IMR-90 (cell line): ENCODE data around the gene SLC39A5. TPM values are rescaled to one million over a fixed set of nuclear protein-coding genes. Genes with fewer than 3 reads are reported as not detected.
A peak's percentile ranks its signal among the peaks of the same experiment; 100 is the strongest.

Source experiments
- ATAC-seq: fragments of 200-7000 bp; cut with Tn5 transposase; 2 replicates; pipeline ENCODE4 v1.9.1; 2020; ENCODE audit warnings: low read depth, mild to moderate bottlenecking, moderate library complexity
- BruUV-seq: library from RNA; stranded (reverse); fragments of 400-500 nt; replicated peaks from 2 replicates; lab custom pipeline; 2021; lab: Mats Ljungman, UMichigan
- CTCF ChIA-PET: fragments of 300-600 bp; formaldehyde crosslinking; extraction: SDS; loops from one replicate; lab custom pipeline; 2021; ENCODE audit warnings: antibody characterized with exemption; lab: Yijun Ruan, JAX
- POLR2A ChIA-PET: fragments of 300-600 bp; sonication (Branson Sonifier 250); formaldehyde crosslinking; loops from one replicate; lab custom pipeline; 2022; ENCODE audit warnings: antibody characterized with exemption; ENCODE audit not compliant: unreplicated experiment; lab: Charles Lee
- DNase-seq: peaks from one replicate; pipeline ENCODE4 v3.0.0; 2013
- H2AFZ ChIP-seq: replicated peaks from 2 replicates; pipeline ENCODE3; 2013; ENCODE audit warnings: low read length, mild to moderate bottlenecking; ENCODE audit not compliant: poor library complexity
- H2AK5ac ChIP-seq: 2 replicates; pipeline ENCODE4 v1.6.1; 2013; ENCODE audit warnings: low read depth, low read length, inconsistent platforms
- H2AK9ac ChIP-seq: replicated peaks from 2 replicates; pipeline ENCODE3; 2013; ENCODE audit warnings: mild to moderate bottlenecking, low read depth, low read length, moderate library complexity; ENCODE audit not compliant: poor library complexity
- H2BK120ac ChIP-seq: 2 replicates; pipeline ENCODE4 v1.6.1; 2013; ENCODE audit warnings: low read depth, low read length, inconsistent platforms
- H2BK15ac ChIP-seq: 3 replicates; pipeline ENCODE4 v1.6.1; 2013; ENCODE audit warnings: low read depth, low read length, inconsistent platforms
- H2BK20ac ChIP-seq: 2 replicates; pipeline ENCODE4 v1.6.1; 2013; ENCODE audit warnings: low read depth, mild to moderate bottlenecking, inconsistent platforms, low read length, moderate library complexity
- H2BK5ac ChIP-seq: 2 replicates; pipeline ENCODE4 v1.6.1; 2013; ENCODE audit warnings: mild to moderate bottlenecking, low read depth, low read length, inconsistent platforms; ENCODE audit not compliant: poor library complexity, severe bottlenecking
- H3K14ac ChIP-seq: replicated peaks from 2 replicates; pipeline ENCODE4 v1.6.1; 2013; ENCODE audit warnings: low read depth, low read length, inconsistent platforms
- H3K18ac ChIP-seq: 2 replicates; pipeline ENCODE4 v1.6.1; 2013; ENCODE audit warnings: low read depth, low read length, control low read depth
- H3K23ac ChIP-seq: 2 replicates; pipeline ENCODE4 v1.6.1; 2013; ENCODE audit warnings: low read depth, low read length, inconsistent platforms
- H3K27ac ChIP-seq: 2 replicates; pipeline ENCODE4 v1.5.1; 2013; ENCODE audit warnings: mild to moderate bottlenecking, control low read depth, low read length; ENCODE audit not compliant: insufficient read depth
- H3K27me3 ChIP-seq: 2 replicates; pipeline ENCODE4 v1.6.1; 2013; ENCODE audit warnings: low read length; ENCODE audit not compliant: control insufficient read depth, insufficient read depth
- H3K36me3 ChIP-seq: 2 replicates; pipeline ENCODE4 v1.6.1; 2013; ENCODE audit warnings: low read length, mixed read lengths; ENCODE audit not compliant: control insufficient read depth, insufficient read depth
- H3K4ac ChIP-seq: 2 replicates; pipeline ENCODE4 v1.6.1; 2013; ENCODE audit warnings: low read depth, low read length, inconsistent platforms
- H3K4me1 ChIP-seq: 2 replicates; pipeline ENCODE4 v1.6.1; 2013; ENCODE audit warnings: low read length, mixed read lengths; ENCODE audit not compliant: control insufficient read depth, insufficient read depth
- H3K4me2 ChIP-seq: 2 replicates; pipeline ENCODE4 v1.6.1; 2013; ENCODE audit warnings: low read depth, mild to moderate bottlenecking, control low read depth, low read length, moderate library complexity
- H3K4me3 ChIP-seq: 2 replicates; pipeline ENCODE4 v1.5.1; 2013; ENCODE audit warnings: low read depth, mild to moderate bottlenecking, control low read depth, low read length, moderate library complexity; ENCODE audit not compliant: insufficient read depth
- H3K56ac ChIP-seq: 2 replicates; pipeline ENCODE4 v1.6.1; 2013; ENCODE audit warnings: low read length, inconsistent platforms; ENCODE audit not compliant: insufficient read depth; ENCODE audit errors: extremely low read depth
- H3K79me1 ChIP-seq, 2 experiments: 2 replicates each; pipeline ENCODE4 v1.6.1; 2013; ENCODE audit warnings: low read length in 2 of 2, inconsistent platforms in 1 of 2, low read depth in 1 of 2
- H3K9ac ChIP-seq: 2 replicates; pipeline ENCODE4 v1.6.1; 2013; ENCODE audit warnings: low read depth, low read length, control low read depth
- H3K9me1 ChIP-seq: 2 replicates; pipeline ENCODE4 v1.6.1; 2013; ENCODE audit warnings: low read length, inconsistent platforms; ENCODE audit not compliant: insufficient read depth
- H3K9me3 ChIP-seq: 2 replicates; pipeline ENCODE4 v1.6.1; 2013; ENCODE audit warnings: low read length; ENCODE audit not compliant: control insufficient read depth, insufficient read depth
- H4K20me1 ChIP-seq: 2 replicates; pipeline ENCODE4 v1.6.1; 2013; ENCODE audit warnings: low read length, inconsistent platforms; ENCODE audit not compliant: insufficient read depth
- H4K5ac ChIP-seq: 2 replicates; pipeline ENCODE4 v1.6.1; 2013; ENCODE audit warnings: mild to moderate bottlenecking, low read depth, low read length, control low read depth
- H4K8ac ChIP-seq, 2 experiments: 2 replicates each; pipeline ENCODE4 v1.6.1; 2013; ENCODE audit warnings: low read depth in 2 of 2, low read length in 2 of 2, control low read depth in 1 of 2, inconsistent platforms in 1 of 2
- H4K91ac ChIP-seq: 2 replicates; pipeline ENCODE4 v1.6.1; 2013; ENCODE audit warnings: low read depth, low read length, inconsistent platforms; ENCODE audit not compliant: insufficient read depth
- CEBPB ChIP-seq: IDR thresholded peaks from 2 replicates; pipeline ENCODE4 v1.6.1; 2012; ENCODE audit warnings: low read depth, low read length, improper control_type of control experiment
- CHD1 ChIP-seq: IDR thresholded peaks from 2 replicates; pipeline ENCODE4 v1.6.1; 2012; ENCODE audit warnings: low read depth, low read length, improper control_type of control experiment
- FOS ChIP-seq: fragments of 150-350 bp; IDR thresholded peaks from 2 replicates; pipeline ENCODE4 v1.6.1; 2016; ENCODE audit warnings: low read depth, low read length
- MAZ ChIP-seq: IDR thresholded peaks from 2 replicates; pipeline ENCODE4 v1.6.1; 2012; ENCODE audit warnings: low read depth, mild to moderate bottlenecking, low read length, improper control_type of control experiment, moderate library complexity, borderline replicate concordance
- MXI1 ChIP-seq: IDR thresholded peaks from 2 replicates; pipeline ENCODE4 v1.6.1; 2012; ENCODE audit warnings: low read depth, mild to moderate bottlenecking, low read length, moderate library complexity, borderline replicate concordance
- NFE2L2 ChIP-seq: fragments of 150-350 bp; IDR thresholded peaks from 2 replicates; pipeline ENCODE4 v1.6.1; 2016; ENCODE audit warnings: low read depth, mild to moderate bottlenecking, low read length
- POLR2A ChIP-seq: IDR thresholded peaks from 2 replicates; pipeline ENCODE4 v1.6.1; 2012; ENCODE audit warnings: mild to moderate bottlenecking, low read depth, low read length
- RAD21 ChIP-seq: IDR thresholded peaks from 2 replicates; pipeline ENCODE4 v1.6.1; 2012; ENCODE audit warnings: low read length, improper control_type of control experiment
- RFX5 ChIP-seq: IDR thresholded peaks from 2 replicates; pipeline ENCODE4 v1.8.0; 2012; ENCODE audit warnings: low read depth, mild to moderate bottlenecking, low read length, moderate library complexity
- SMC3 ChIP-seq: fragments of 150-350 bp; IDR thresholded peaks from 2 replicates; pipeline ENCODE4 v1.6.1; 2016; ENCODE audit warnings: low read depth, mild to moderate bottlenecking, antibody characterized with exemption, low read length, moderate library complexity
- WGBS, 2 experiments: methylation state at CpG; one replicate each; pipeline versions ENCODE4 v1.1.5 to v1.1.7; 2013; ENCODE audit warnings: missing lambda C conversion rate in 2 of 2; ENCODE audit not compliant: insufficient read length in 1 of 2; ENCODE audit errors: extremely low coverage in 2 of 2; 5-methylcytosine and 5-hydroxymethylcytosine counted together
- dilution Hi-C: fragments of 300-500 bp; cut with HindIII; formaldehyde crosslinking; loops from one replicate; pipeline ENCODE4 v1.14.3; 2018; ENCODE audit warnings: low sequenced_read_pairs; ENCODE audit not compliant: unreplicated experiment
- in situ Hi-C: fragments of 300-500 bp; cut with MboI; formaldehyde crosslinking; loops from 3 replicates; pipeline ENCODE4 v1.14.3; 2019; ENCODE audit warnings: low sequenced_read_pairs, inconsistent platforms, mixed read lengths
- intact Hi-C: fragments of 100-400 bp; cut with micrococcal nuclease; formaldehyde crosslinking; loops from 2 replicates; pipeline ENCODE4 v1.10.0; 2022
- polyA plus RNA-seq, 3 experiments: library from polyadenylated mRNA; depleted of rRNA; stranded (reverse); fragments of >200 nt; gene quantifications; 2 replicates each; pipeline ENCODE4 v1.2.3, GENCODE V29; 2012; ENCODE audit warnings: low replicate concordance in 1 of 3
- total RNA-seq: library from RNA; depleted of rRNA; stranded (reverse); fragments of >200 nt; gene quantifications from 2 replicates; pipeline ENCODE4 v1.2.3, GENCODE V29; 2012
- TF ChIP-seq, protein P1 (sequence below): conservative IDR thresholded peaks from 2 replicates; pipeline ENCODE4 v1.5.1; 2012; ENCODE audit warnings: mild to moderate bottlenecking, low read depth, low read length, improper control_type of control experiment
- TF ChIP-seq, protein P2 (sequence below): fragments of 150-350 bp; IDR thresholded peaks from 2 replicates; pipeline ENCODE4 v1.6.1; 2016; ENCODE audit warnings: low read depth, mild to moderate bottlenecking, low read length, moderate library complexity, borderline replicate concordance
- TF ChIP-seq, protein P3 (sequence below): fragments of 150-350 bp; IDR thresholded peaks from 2 replicates; pipeline ENCODE4 v1.6.1; 2017; ENCODE audit warnings: mild to moderate bottlenecking, antibody characterized with exemption, low read length, low read depth

Gene SLC39A5
- total and polyA plus RNA-seq, 2 of the 4 experiments (the other 2 are of a cell fraction) = not detected

DNA sequence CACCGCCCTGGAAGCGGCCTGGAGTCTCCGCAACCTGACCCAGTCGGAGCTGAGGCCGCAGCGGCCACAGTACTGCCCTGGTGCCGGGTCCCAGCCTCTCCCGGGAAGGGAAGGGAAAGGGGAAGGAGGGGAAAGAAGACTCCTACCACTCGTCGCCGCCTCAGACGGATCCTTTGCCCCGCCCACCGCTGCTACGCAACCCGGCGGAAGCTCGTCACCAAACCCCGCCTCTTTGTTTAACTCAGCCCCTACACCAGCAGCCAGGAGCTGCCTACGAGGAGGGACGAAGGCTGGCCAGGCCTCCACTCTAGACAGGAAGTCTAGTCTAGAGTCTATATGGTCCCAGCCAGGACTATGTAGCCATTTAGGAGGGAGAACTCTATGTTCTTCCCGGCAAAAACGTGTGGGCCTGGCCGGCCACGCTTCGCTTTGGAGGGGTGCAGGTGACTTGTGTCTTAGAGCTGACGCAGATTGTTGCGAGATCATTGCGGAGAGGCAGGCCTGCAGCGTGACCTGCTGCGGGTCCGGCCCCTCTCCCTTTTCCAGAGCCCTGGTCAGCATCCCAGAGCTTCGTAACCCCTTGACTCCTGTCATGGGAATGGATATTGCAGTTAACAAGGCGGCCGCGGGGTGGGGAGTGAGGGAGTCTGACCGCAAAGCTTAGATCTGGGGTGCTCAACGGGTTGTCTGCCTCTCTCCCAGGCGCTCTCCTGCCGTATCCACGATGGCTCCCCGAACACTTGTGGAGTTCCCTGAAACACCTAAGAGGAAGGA is 7.9 kb upstream of the SLC39A5 start, which contains the start of gene RNF41:
Gene RNF41 (minus strand): TSS at position 166 of the 774 bp plus-strand sequence. CDS start 7,875 bp downstream, outside the sequence.
- peak within 1 kb of the TSS; percentile 93 for H3K4me2 ChIP-seq
- H4K20me1 ChIP-seq = peaks cover 6% of the 10 kb centered on the region; the same call in 1 of the 2 replicates
- peak within 1 kb of the TSS; percentile 87 for H2AFZ ChIP-seq
- H3K4me1 ChIP-seq = peaks cover 4% of the 10 kb centered on the region; the same call in 1 of the 2 replicates
- H3K14ac ChIP-seq = peak within 1 kb of the TSS; percentile 98
- peak within 1 kb of the TSS; percentile 93 for H3K56ac ChIP-seq
- H3K4me3 ChIP-seq = peak within 1 kb of the TSS; percentile 79
- dilution Hi-C loops = no loop called here
- 5% methylated on average over 8 of the region's 42 CpGs; no CpG with 5 or more reads in 1 of the 2 experiments for WGBS, 2 experiments
- H3K79me1 ChIP-seq = peaks cover 23 to 49% of the 10 kb centered on the region in 2 experiments
- peak within 1 kb of the TSS; percentile 84 to 97 for H4K8ac ChIP-seq
- peak within 1 kb of the TSS; percentile 79 for H2BK15ac ChIP-seq
- H3K9me3 ChIP-seq = no peaks in the 10 kb centered on the region
- peak within 1 kb of the TSS; percentile 81 for H2BK120ac ChIP-seq
- peak within 1 kb of the TSS; percentile 95 for H3K27ac ChIP-seq
- H4K91ac ChIP-seq = peak within 1 kb of the TSS; percentile 96
- H3K9me1 ChIP-seq = peaks cover 16% of the 10 kb centered on the region
- ChIA-PET POLR2A (interaction anchor here (0.5 to 1.7 kb wide), 8 partner anchors 8 to 99 kb away, joined by 3 to 5 read pairs (median 4); partner anchors contain the start of genes ANKRD52, ESYT1 and SMARCC2), CTCF (interaction anchor here (0.6 to 2.0 kb wide), 14 partner anchors 14 to 1623 kb away, joined by 3 to 22 read pairs (median 4); partner anchors contain the start of gene SMARCC2)
- H3K18ac ChIP-seq = peak within 1 kb of the TSS; percentile 88
- H3K27me3 ChIP-seq = no peaks in the 10 kb centered on the region
- intact Hi-C loops = loop anchor here (2.0 kb wide), 2 partner anchors 15 to 63 kb away; partner anchors contain the start of gene MYL6
- H3K36me3 ChIP-seq = peaks cover 4% of the 10 kb centered on the region; the same call in 1 of the 2 replicates
- in situ Hi-C loops = no loop called here
- peak within 1 kb of the TSS; percentile 94 for H3K23ac ChIP-seq
- H3K9ac ChIP-seq = peak within 1 kb of the TSS; percentile 95
- DNase-seq (peak; percentile 97), ATAC-seq (peak; percentile 76)
- peak within 1 kb of the TSS; percentile 92 for H2AK5ac ChIP-seq
- H2BK5ac ChIP-seq = peak within 1 kb of the TSS; percentile 94
- no TSS peak for BruUV-seq
- peak within 1 kb of the TSS; percentile 23 for H2BK20ac ChIP-seq
- peak within 1 kb of the TSS; percentile 95 for H2AK9ac ChIP-seq
- H4K5ac ChIP-seq = peak within 1 kb of the TSS; percentile 93
- peak within 1 kb of the TSS; percentile 98 for H3K4ac ChIP-seq
- TF ChIP-seq MXI1 (no peak), NFE2L2 (0 out of 2 replicates have a peak, but pooled peaks have one; percentile 2), RAD21 (no peak), FOS (no peak), CEBPB (peak; percentile 54; the same call in 1 of the 2 replicates), MAZ (0 out of 2 replicates have a peak, but pooled peaks have one; percentile 30), POLR2A (peak; percentile 93), CHD1 (0 out of 2 replicates have a peak, but pooled peaks have one; percentile 32), SMC3 (no peak), RFX5 (no peak)
- TF ChIP-seq, protein P1, sequence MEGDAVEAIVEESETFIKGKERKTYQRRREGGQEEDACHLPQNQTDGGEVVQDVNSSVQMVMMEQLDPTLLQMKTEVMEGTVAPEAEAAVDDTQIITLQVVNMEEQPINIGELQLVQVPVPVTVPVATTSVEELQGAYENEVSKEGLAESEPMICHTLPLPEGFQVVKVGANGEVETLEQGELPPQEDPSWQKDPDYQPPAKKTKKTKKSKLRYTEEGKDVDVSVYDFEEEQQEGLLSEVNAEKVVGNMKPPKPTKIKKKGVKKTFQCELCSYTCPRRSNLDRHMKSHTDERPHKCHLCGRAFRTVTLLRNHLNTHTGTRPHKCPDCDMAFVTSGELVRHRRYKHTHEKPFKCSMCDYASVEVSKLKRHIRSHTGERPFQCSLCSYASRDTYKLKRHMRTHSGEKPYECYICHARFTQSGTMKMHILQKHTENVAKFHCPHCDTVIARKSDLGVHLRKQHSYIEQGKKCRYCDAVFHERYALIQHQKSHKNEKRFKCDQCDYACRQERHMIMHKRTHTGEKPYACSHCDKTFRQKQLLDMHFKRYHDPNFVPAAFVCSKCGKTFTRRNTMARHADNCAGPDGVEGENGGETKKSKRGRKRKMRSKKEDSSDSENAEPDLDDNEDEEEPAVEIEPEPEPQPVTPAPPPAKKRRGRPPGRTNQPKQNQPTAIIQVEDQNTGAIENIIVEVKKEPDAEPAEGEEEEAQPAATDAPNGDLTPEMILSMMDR = 0 out of 2 replicates have a peak, but pooled peaks have one; percentile 16
- TF ChIP-seq, protein P2, sequence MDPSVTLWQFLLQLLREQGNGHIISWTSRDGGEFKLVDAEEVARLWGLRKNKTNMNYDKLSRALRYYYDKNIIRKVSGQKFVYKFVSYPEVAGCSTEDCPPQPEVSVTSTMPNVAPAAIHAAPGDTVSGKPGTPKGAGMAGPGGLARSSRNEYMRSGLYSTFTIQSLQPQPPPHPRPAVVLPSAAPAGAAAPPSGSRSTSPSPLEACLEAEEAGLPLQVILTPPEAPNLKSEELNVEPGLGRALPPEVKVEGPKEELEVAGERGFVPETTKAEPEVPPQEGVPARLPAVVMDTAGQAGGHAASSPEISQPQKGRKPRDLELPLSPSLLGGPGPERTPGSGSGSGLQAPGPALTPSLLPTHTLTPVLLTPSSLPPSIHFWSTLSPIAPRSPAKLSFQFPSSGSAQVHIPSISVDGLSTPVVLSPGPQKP = no peak
- TF ChIP-seq, protein P3, sequence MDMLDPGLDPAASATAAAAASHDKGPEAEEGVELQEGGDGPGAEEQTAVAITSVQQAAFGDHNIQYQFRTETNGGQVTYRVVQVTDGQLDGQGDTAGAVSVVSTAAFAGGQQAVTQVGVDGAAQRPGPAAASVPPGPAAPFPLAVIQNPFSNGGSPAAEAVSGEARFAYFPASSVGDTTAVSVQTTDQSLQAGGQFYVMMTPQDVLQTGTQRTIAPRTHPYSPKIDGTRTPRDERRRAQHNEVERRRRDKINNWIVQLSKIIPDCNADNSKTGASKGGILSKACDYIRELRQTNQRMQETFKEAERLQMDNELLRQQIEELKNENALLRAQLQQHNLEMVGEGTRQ = no peak
